GM23248 (cell line): Measurements from ENCODE around the gene TOX4. TPM values are rescaled to one million over a fixed set of nuclear protein-coding genes. Genes with fewer than 3 reads are reported as not detected.
"Not testable (repeated sequence)": the region's sequence is repeated elsewhere in the genome, so short reads cannot be mapped to it uniquely, and the experiment has no call there.

Experiments
- DNase-seq: peaks from one replicate; pipeline ENCODE4 v3.0.0-alpha.2; 2015
- H2AFZ ChIP-seq: fragments of 200-600 bp; sonication (generic); 2 replicates; pipeline ENCODE4 v1.6.1; 2016; ENCODE audit warnings: antibody characterized with exemption
- H3F3A ChIP-seq: fragments of 200-600 bp; sonication (generic); 2 replicates; pipeline ENCODE4 v1.6.1; 2016; ENCODE audit warnings: mild to moderate bottlenecking, antibody characterized with exemption, mixed run types; ENCODE audit not compliant: insufficient read depth
- H3K27ac ChIP-seq: fragments of 200-600 bp; sonication (generic); 2 replicates; pipeline ENCODE4 v1.5.1; 2016; ENCODE audit warnings: mild to moderate bottlenecking
- H3K27me3 ChIP-seq: fragments of 200-600 bp; sonication (generic); replicated peaks from 2 replicates; pipeline ENCODE4 v1.6.1; 2016; ENCODE audit warnings: mild to moderate bottlenecking; ENCODE audit not compliant: insufficient read depth
- H3K36me3 ChIP-seq: fragments of 200-600 bp; sonication (generic); 2 replicates; pipeline ENCODE4 v1.6.1; 2016; ENCODE audit warnings: low read depth, mild to moderate bottlenecking
- H3K4me1 ChIP-seq: fragments of 200-600 bp; sonication (generic); 2 replicates; pipeline ENCODE4 v1.6.1; 2016; ENCODE audit warnings: mild to moderate bottlenecking; ENCODE audit not compliant: insufficient read depth
- H3K4me2 ChIP-seq: fragments of 200-600 bp; sonication (generic); one replicate; pipeline ENCODE4 v1.6.1; 2016; ENCODE audit warnings: mild to moderate bottlenecking; ENCODE audit not compliant: unreplicated experiment
- H3K4me3 ChIP-seq: fragments of 200-600 bp; sonication (generic); 2 replicates; pipeline ENCODE4 v1.5.1; 2016; ENCODE audit warnings: mild to moderate bottlenecking
- H3K79me2 ChIP-seq: fragments of 200-600 bp; sonication (generic); 2 replicates; pipeline ENCODE4 v1.6.1; 2016; ENCODE audit warnings: mild to moderate bottlenecking; ENCODE audit not compliant: insufficient read depth
- H3K9ac ChIP-seq: fragments of 200-600 bp; sonication (generic); 2 replicates; pipeline ENCODE4 v1.6.1; 2016; ENCODE audit warnings: mild to moderate bottlenecking
- H3K9me2 ChIP-seq: fragments of 200-600 bp; sonication (generic); 2 replicates; pipeline ENCODE4 v1.6.1; 2016; ENCODE audit warnings: mixed run types, mild to moderate bottlenecking, moderate library complexity; ENCODE audit not compliant: insufficient read depth
- H3K9me3 ChIP-seq: fragments of 200-600 bp; sonication (generic); one replicate; pipeline ENCODE4 v1.6.1; 2017; ENCODE audit warnings: low read depth
- H4K20me1 ChIP-seq: fragments of 200-600 bp; sonication (generic); 2 replicates; pipeline ENCODE4 v1.6.0; 2016; ENCODE audit not compliant: insufficient read depth
- EZH2 ChIP-seq: fragments of 200-600 bp; sonication (generic); IDR thresholded peaks from 2 replicates; pipeline ENCODE4 v1.6.1; 2018; ENCODE audit warnings: antibody characterized with exemption, mild to moderate bottlenecking; ENCODE audit not compliant: insufficient read depth, poor library complexity, severe bottlenecking
- EZH2phosphoT487 ChIP-seq: fragments of 200-600 bp; sonication (generic); IDR thresholded peaks from 2 replicates; pipeline ENCODE4 v1.6.1; 2018; ENCODE audit warnings: antibody characterized with exemption, moderate library complexity, mild to moderate bottlenecking, low read depth; ENCODE audit not compliant: insufficient read depth
- WGBS, 2 experiments: methylation state at CpG; one replicate each; pipeline ENCODE4 v1.1.6; 2015 to 2017; ENCODE audit warnings: low lambda C conversion rate in 2 of 2, low coverage in 1 of 2; ENCODE audit errors: missing lambda C conversion rate in 2 of 2; 5-methylcytosine and 5-hydroxymethylcytosine counted together
- in situ Hi-C: fragments of 300-500 bp; cut with MboI; formaldehyde crosslinking; loops from 2 replicates; pipeline ENCODE4 v1.15.0; 2020
- polyA plus RNA-seq: library from polyadenylated mRNA; unstranded; fragments of >200 nt; fragmentation: Nextera tagmentation; extraction: Ambion mirVana; gene quantifications from 2 replicates; pipeline ENCODE4 v1.2.1, GENCODE V29; 2016
- total RNA-seq: library from RNA; depleted of rRNA; stranded (reverse); fragments of >200 nt; shearing (Covaris generic); gene quantifications from 2 replicates; pipeline ENCODE4 v1.2.3, GENCODE V29; 2014

TOX4 gene
- total and polyA plus RNA-seq, 2 experiments from 2014 or later = 23.6 to 74.2 TPM

- in situ Hi-C loops = no loop called here
- Histone ChIP-seq H3K9me2 (no peaks in the 10 kb centered on the region), H3K9me3 (no peaks in the 10 kb centered on the region), H3K27me3 (peaks cover 49% of the 10 kb centered on the region), H2AFZ (no peak overlapping the region), H3K4me1 (no peaks in the 10 kb centered on the region), H3K4me3 (no peak overlapping the region), H3F3A (no peaks in the 10 kb centered on the region), H3K9ac (no peak overlapping the region), H4K20me1 (no peaks in the 10 kb centered on the region), H3K4me2 (no peak overlapping the region), H3K36me3 (no peaks in the 10 kb centered on the region), H3K79me2 (no peaks in the 10 kb centered on the region), H3K27ac (no peak overlapping the region)
- TF ChIP-seq EZH2phosphoT487 = no peak
- TF ChIP-seq EZH2 = no peak
- 9 to 11% methylated on average over 3 of the region's 3 CpGs for WGBS, 2 experiments
- DNase-seq = no peak
Observed at GRCh38 chr14:21539189-21539940, 62.4 kb downstream of the TOX4 start.

GRCh38 chr14:21541413-21542074 is 64.5 kb downstream of the TOX4 start:
- Histone ChIP-seq H3K27ac (no peak overlapping the region), H3F3A (no peaks in the 10 kb centered on the region), H3K27me3 (peaks cover 28% of the 10 kb centered on the region), H3K9me2 (no peaks in the 10 kb centered on the region), H3K36me3 (no peaks in the 10 kb centered on the region), H3K79me2 (no peaks in the 10 kb centered on the region), H2AFZ (no peak overlapping the region), H3K4me1 (no peaks in the 10 kb centered on the region), H3K4me3 (no peak overlapping the region), H4K20me1 (no peaks in the 10 kb centered on the region), H3K4me2 (no peak overlapping the region), H3K9ac (no peak overlapping the region), H3K9me3 (no peaks in the 10 kb centered on the region)
- TF ChIP-seq EZH2 (no peak), EZH2phosphoT487 (no peak)
- in situ Hi-C loops = no loop called here
- WGBS, 2 experiments = 52 to 57% methylated on average over 9 of the region's 9 CpGs
- DNase-seq = no peak

GRCh38 chr14:21543521-21543960 is 66.5 kb downstream of the TOX4 start:
- TF ChIP-seq EZH2phosphoT487 (no peak), EZH2 (no peak)
- no peak for DNase-seq
- H3K79me2 ChIP-seq = no peaks in the 10 kb centered on the region
- H3K9me2 ChIP-seq = no peaks in the 10 kb centered on the region
- H2AFZ ChIP-seq = no peak overlapping the region
- in situ Hi-C loops = no loop called here
- H3K4me2 ChIP-seq = no peak overlapping the region
- no peak overlapping the region for H3K4me3 ChIP-seq
- 25 to 26% methylated on average over 7 of the region's 7 CpGs for WGBS, 2 experiments
- no peak overlapping the region for H3K27ac ChIP-seq
- H3F3A ChIP-seq = no peaks in the 10 kb centered on the region
- H4K20me1 ChIP-seq = no peaks in the 10 kb centered on the region
- no peaks in the 10 kb centered on the region for H3K9me3 ChIP-seq
- H3K9ac ChIP-seq = no peak overlapping the region
- H3K4me1 ChIP-seq = no peaks in the 10 kb centered on the region
- no peaks in the 10 kb centered on the region for H3K36me3 ChIP-seq
- H3K27me3 ChIP-seq = peaks cover 9% of the 10 kb centered on the region; the same call in 1 of the 2 replicates

GRCh38 chr14:21543963-21544362 is 67.0 kb downstream of the TOX4 start:
- H3K4me1 ChIP-seq = no peaks in the 10 kb centered on the region
- no peak overlapping the region for H3K4me3 ChIP-seq
- H3K9me2 ChIP-seq = no peaks in the 10 kb centered on the region
- no peak for DNase-seq
- H2AFZ ChIP-seq = no peak overlapping the region
- TF ChIP-seq EZH2 = no peak
- no peak for TF ChIP-seq EZH2phosphoT487
- no peak overlapping the region for H3K9ac ChIP-seq
- H3K4me2 ChIP-seq = no peak overlapping the region
- no peak overlapping the region for H3K27ac ChIP-seq
- no peaks in the 10 kb centered on the region for H3K36me3 ChIP-seq
- H3K27me3 ChIP-seq = peaks cover 4% of the 10 kb centered on the region; the same call in 1 of the 2 replicates
- H3K79me2 ChIP-seq = no peaks in the 10 kb centered on the region
- H3K9me3 ChIP-seq = no peaks in the 10 kb centered on the region
- no peaks in the 10 kb centered on the region for H3F3A ChIP-seq
- in situ Hi-C loops = no loop called here
- H4K20me1 ChIP-seq = no peaks in the 10 kb centered on the region
- WGBS, 2 experiments = 12 to 20% methylated on average over 5 of the region's 5 CpGs

GRCh38 chr14:21544588-21544987 is 67.6 kb downstream of the TOX4 start:
- H3K27me3 ChIP-seq, H3K4me3 ChIP-seq, H4K20me1 ChIP-seq, H2AFZ ChIP-seq, H3K27ac ChIP-seq, DNase-seq, in situ Hi-C loops, H3F3A ChIP-seq, H3K9me2 ChIP-seq, H3K4me2 ChIP-seq, H3K4me1 ChIP-seq, H3K9me3 ChIP-seq, H3K79me2 ChIP-seq, H3K36me3 ChIP-seq, H3K9ac ChIP-seq: not testable (repeated sequence)
- 56 to 81% methylated on average over 3 to 7 of the region's 7 CpGs for whole genome bisulfite sequencing, 2 experiments
